Stimulated activated effector memory CD8-positive, alpha-beta T cell treated with anti-CD3 and anti-CD28 coated beads, Interleukin-12 subunit alpha, Interleukin-12 subunit beta, amount 100 ng/mL, for 72 hours (primary cell): Measurements from ENCODE around the gene SENP1.
"Not testable (repeated sequence)": the region's sequence is repeated elsewhere in the genome, so short reads cannot be mapped to it uniquely, and the experiment has no call there.

ENCODE experiments used
- ATAC-seq: fragments of 150-1000 bp; cut with Tn5 transposase; 2 replicates; pipeline ENCODE4 v1.10.0; 2021
- DNase-seq, 2 donors: peaks; one replicate each; pipeline ENCODE4 v3.0.0; 2021 to 2022; ENCODE audit warnings: low spot score in 2 of 2
- H3K27ac Mint-ChIP-seq: one replicate; pipeline ENCODE4 v1.8.0; 2022; ENCODE audit warnings: mild to moderate bottlenecking, mixed read lengths
- H3K36me3 Mint-ChIP-seq: one replicate; pipeline ENCODE4 v1.8.0; 2022; ENCODE audit warnings: mild to moderate bottlenecking, mixed read lengths
- H3K4me1 Mint-ChIP-seq: one replicate; pipeline ENCODE4 v1.8.0; 2022; ENCODE audit warnings: mixed read lengths
- H3K4me3 Mint-ChIP-seq: one replicate; pipeline ENCODE4 v1.8.0; 2022; ENCODE audit warnings: mild to moderate bottlenecking, mixed read lengths
- H3K9me3 Mint-ChIP-seq: one replicate; pipeline ENCODE4 v1.8.0; 2022; ENCODE audit warnings: mixed read lengths

Gene SENP1

GRCh38 chr12:48105867-48106680 lies at the start of gene SENP1:
TSS of gene SENP1 (minus strand) at chr12:48106079. CDS start at chr12:48101472, 4,607 bp downstream.
- no peaks in the 10 kb centered on the region for H3K9me3 Mint-ChIP-seq
- H3K4me1 Mint-ChIP-seq: peaks cover 41% of the 10 kb centered on the region
- ATAC-seq (peak; percentile 90), DNase-seq (peak; percentile 79 to 97)
- H3K27ac Mint-ChIP-seq: peak within 1 kb of the TSS; percentile 97
- H3K36me3 Mint-ChIP-seq: peaks cover 18% of the 10 kb centered on the region
- peak within 1 kb of the TSS; percentile 84 for H3K4me3 Mint-ChIP-seq

DNA sequence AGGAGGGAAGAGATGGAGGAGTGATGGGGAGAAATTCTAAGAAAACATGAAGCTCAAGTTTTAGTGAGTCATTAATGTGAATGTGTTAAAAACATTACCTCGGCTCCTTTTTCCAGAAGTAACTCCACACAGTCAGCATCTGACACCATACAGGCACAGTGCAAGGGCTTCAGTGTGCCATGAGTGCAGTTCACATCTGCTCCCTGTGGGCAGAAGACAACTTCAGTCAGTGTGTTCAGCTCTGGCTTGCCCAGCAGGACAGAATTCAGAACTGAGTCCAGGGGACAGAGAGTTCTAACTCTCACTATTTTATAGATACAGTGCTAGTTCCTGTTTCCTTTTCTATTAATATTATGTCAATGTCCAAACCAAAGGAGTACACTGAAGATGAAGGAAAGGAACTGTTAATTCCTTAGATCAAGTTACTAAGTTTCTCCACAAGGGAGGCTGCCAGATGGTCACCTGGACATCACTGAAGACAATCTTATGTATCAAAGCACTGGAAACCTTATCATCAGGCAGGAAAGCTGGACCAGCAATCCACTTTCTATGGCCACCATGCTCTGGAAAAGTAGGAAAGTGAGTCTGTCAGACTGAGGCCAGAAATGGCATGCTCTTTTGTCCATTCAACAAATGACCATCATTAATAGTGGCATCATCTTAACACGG lies 45.4 kb upstream of the SENP1 start:
- H3K27ac Mint-ChIP-seq: no peak overlapping the region
- H3K4me1 Mint-ChIP-seq: peaks cover 15% of the 10 kb centered on the region
- no peak overlapping the region for H3K4me3 Mint-ChIP-seq
- no peaks in the 10 kb centered on the region for H3K9me3 Mint-ChIP-seq
- ATAC-seq (peak; percentile 52), DNase-seq (no peak)
- H3K36me3 Mint-ChIP-seq: peaks cover 86% of the 10 kb centered on the region

DNA sequence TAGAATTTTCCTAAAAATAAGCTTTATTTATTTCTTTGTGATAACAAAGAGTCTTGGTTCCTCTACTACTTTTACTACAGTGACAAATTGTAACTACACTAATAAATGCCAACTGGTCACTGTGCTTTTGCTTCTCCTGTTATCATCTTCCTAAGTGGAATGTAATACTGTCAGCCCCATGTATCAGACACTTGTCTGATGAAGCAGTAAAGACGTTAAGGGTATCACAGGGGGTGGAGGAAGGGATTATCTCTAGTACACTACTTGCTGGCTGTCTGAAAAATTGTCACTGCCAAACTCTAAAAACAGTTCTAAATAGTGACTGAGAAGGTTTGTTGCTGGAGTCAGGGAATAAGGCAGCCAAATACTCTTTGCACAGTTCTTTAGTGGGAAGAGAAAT lies 40.1 kb upstream of the SENP1 start:
- Mint-ChIP-seq H3K9me3 (no peaks in the 10 kb centered on the region), H3K4me1 (no peaks in the 10 kb centered on the region), H3K4me3 (no peak overlapping the region), H3K36me3 (peaks cover 80% of the 10 kb centered on the region), H3K27ac (no peak overlapping the region)
- no peak for ATAC-seq
- no peak for DNase-seq

GRCh38 chr12:48143898-48144297 lies 38.0 kb upstream of the SENP1 start:
- Mint-ChIP-seq H3K27ac (no peak overlapping the region), H3K4me3 (no peak overlapping the region), H3K4me1 (no peaks in the 10 kb centered on the region), H3K9me3 (no peaks in the 10 kb centered on the region), H3K36me3 (peaks cover 64% of the 10 kb centered on the region)
- ATAC-seq (no peak), DNase-seq (no peak)

DNA sequence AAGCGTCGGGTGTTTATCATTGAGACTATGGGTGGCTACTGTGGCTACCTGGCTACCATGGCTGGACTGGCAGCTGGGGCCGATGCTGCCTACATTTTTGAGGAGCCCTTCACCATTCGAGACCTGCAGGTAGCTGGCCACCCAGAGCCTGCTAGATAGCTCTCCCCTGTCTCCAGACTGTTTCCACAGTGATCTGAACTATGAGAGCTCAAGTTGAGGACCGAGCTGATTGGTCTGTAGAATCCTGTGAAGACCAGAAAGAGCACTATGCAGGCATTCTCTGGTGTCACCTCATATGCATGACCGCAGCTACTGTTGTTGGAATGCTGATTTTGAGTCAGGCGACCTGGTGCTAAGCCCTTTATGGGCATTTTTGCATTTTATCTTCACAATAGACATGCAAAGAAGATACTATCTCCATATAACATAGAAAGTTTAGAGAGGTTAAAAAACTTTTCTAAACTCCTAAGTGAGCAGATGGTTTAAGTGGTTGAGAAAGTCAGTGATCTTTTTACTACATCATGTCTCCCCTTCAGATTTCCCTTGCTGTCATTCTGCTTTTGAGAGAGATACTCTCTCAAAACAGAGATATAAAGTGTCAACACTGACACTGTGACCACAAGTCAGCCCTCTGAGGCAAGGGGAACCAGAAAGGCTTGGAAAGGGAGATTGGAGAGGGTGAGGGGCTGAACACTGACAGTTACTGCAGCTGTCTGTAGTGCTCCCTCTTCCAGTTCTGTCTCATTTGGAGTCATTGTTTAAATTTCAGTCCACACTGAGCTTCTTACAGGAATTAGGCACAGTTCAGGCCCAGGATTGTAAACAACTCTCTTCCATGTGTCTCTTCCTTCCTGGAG lies 37.2 kb upstream of the SENP1 start:
- DNase-seq (no peak), ATAC-seq (no peak)
- peaks cover 57% of the 10 kb centered on the region for H3K36me3 Mint-ChIP-seq
- no peak overlapping the region for H3K27ac Mint-ChIP-seq
- no peaks in the 10 kb centered on the region for H3K4me1 Mint-ChIP-seq
- H3K9me3 Mint-ChIP-seq: no peaks in the 10 kb centered on the region
- H3K4me3 Mint-ChIP-seq: no peak overlapping the region

- peaks cover 21% of the 10 kb centered on the region for H3K36me3 Mint-ChIP-seq
- H3K27ac Mint-ChIP-seq: no peak overlapping the region
- no peaks in the 10 kb centered on the region for H3K9me3 Mint-ChIP-seq
- DNase-seq (no peak), ATAC-seq (no peak)
- no peaks in the 10 kb centered on the region for H3K4me1 Mint-ChIP-seq
- H3K4me3 Mint-ChIP-seq: no peak overlapping the region
These were observed 29.1 kb upstream of the SENP1 start for GRCh38 chr12:48135027-48135426.

DNA sequence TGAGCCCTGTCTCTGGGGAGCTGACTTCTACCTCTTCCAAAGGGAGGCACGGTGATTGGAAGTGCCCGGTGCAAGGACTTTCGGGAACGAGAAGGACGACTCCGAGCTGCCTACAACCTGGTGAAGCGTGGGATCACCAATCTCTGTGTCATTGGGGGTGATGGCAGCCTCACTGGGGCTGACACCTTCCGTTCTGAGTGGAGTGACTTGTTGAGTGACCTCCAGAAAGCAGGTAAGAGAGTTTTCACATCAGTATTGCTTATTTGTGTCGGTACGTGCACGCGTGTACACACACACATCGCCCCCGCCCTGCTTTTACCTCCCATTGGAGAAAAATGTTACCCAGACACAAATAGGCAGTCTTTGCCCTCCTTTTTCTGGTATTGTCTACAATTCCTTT lies 26.9 kb upstream of the SENP1 start:
- ATAC-seq (no peak), DNase-seq (no peak)
- Mint-ChIP-seq H3K27ac (no peak overlapping the region), H3K9me3 (no peaks in the 10 kb centered on the region), H3K4me3 (no peak overlapping the region), H3K36me3 (peaks cover 16% of the 10 kb centered on the region), H3K4me1 (no peaks in the 10 kb centered on the region)

DNA sequence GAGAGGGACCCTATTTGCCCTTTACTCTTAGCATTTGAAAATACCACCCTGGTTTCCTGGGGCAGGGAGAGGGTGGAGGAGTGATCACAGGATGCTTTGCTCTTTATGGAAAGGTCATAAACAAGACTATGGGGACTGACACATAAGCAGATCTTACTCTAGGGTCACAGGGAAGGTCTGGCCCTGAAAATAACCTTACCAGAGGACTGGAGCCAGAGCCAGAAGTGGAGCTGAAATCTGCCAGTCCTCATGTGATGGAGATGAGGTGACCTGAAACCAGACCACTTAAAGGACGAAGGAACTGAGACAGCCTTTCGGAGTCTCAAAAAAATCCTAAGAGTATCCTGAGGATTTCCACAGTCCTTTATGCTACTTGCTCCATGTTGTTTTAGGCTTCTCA lies 25.6 kb upstream of the SENP1 start:
- Mint-ChIP-seq H3K27ac (no peak overlapping the region), H3K4me3 (no peak overlapping the region), H3K36me3 (peaks cover 16% of the 10 kb centered on the region), H3K9me3 (no peaks in the 10 kb centered on the region), H3K4me1 (no peaks in the 10 kb centered on the region)
- no peak for DNase-seq
- no peak for ATAC-seq

- H3K4me1 Mint-ChIP-seq: no peaks in the 10 kb centered on the region
- no peak for DNase-seq
- H3K4me3 Mint-ChIP-seq: no peak overlapping the region
- H3K27ac Mint-ChIP-seq: no peak overlapping the region
- ATAC-seq: no peak
- no peaks in the 10 kb centered on the region for H3K9me3 Mint-ChIP-seq
- H3K36me3 Mint-ChIP-seq: peaks cover 12% of the 10 kb centered on the region
These were observed 23.5 kb upstream of the SENP1 start for GRCh38 chr12:48129376-48129775.

GRCh38 chr12:48128800-48129199 lies 22.9 kb upstream of the SENP1 start:
- H3K4me3 Mint-ChIP-seq: no peak overlapping the region
- no peak for DNase-seq
- ATAC-seq: no peak
- H3K36me3 Mint-ChIP-seq: peaks cover 12% of the 10 kb centered on the region
- no peak overlapping the region for H3K27ac Mint-ChIP-seq
- H3K4me1 Mint-ChIP-seq: no peaks in the 10 kb centered on the region
- no peaks in the 10 kb centered on the region for H3K9me3 Mint-ChIP-seq

DNA sequence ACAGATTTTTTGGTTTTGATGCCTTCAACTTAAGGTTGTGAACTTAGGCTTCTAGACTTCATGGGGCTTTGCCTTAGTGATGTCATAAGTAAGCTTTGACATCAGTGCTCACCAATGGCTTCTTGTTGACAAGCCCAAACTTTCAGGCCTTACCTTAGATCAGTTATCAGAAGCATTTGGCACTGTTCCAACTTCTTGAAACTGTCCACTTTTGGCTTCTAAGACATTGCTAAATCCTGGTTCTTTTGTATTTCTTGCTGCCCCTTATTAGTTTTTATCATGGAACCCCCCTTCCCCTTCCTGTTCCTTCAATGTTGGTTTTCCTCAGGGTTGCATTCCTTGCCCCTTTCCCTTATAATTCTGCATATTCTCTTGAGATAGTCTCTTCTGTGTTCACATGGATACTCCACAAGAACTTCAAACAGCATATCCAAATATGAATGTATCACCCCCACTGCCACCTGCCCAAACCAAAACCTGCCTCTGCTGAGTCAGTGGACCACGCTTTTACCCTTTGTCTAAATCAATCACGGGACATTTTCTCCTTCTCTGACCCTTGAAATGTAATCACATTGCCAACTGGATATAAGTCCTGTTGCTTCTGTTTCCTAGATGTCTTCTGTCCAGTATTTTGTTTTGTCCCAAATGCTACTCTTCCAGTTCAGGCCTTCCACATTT lies 21.2 kb upstream of the SENP1 start:
- Mint-ChIP-seq H3K9me3 (no peaks in the 10 kb centered on the region), H3K4me3 (no peak overlapping the region), H3K27ac (peak overlapping the region; percentile 18), H3K4me1 (no peaks in the 10 kb centered on the region), H3K36me3 (peaks cover 19% of the 10 kb centered on the region)
- no peak for ATAC-seq
- DNase-seq: no peak

GRCh38 chr12:48125985-48126384 lies 20.1 kb upstream of the SENP1 start:
- DNase-seq (no peak), ATAC-seq (no peak)
- Mint-ChIP-seq H3K4me1 (no peaks in the 10 kb centered on the region), H3K9me3 (no peaks in the 10 kb centered on the region), H3K36me3 (peaks cover 19% of the 10 kb centered on the region), H3K4me3 (no peak overlapping the region), H3K27ac (no peak overlapping the region)

GRCh38 chr12:48125542-48125941 lies 19.7 kb upstream of the SENP1 start:
- not testable (repeated sequence) for DNase-seq, H3K4me1 Mint-ChIP-seq, H3K9me3 Mint-ChIP-seq, H3K4me3 Mint-ChIP-seq, H3K27ac Mint-ChIP-seq, ATAC-seq
- peaks cover 18% of the 10 kb centered on the region for H3K36me3 Mint-ChIP-seq

- Mint-ChIP-seq H3K27ac (no peak overlapping the region), H3K4me1 (peaks cover 7% of the 10 kb centered on the region), H3K4me3 (no peak overlapping the region), H3K9me3 (no peaks in the 10 kb centered on the region), H3K36me3 (peaks cover 12% of the 10 kb centered on the region)
- DNase-seq (no peak), ATAC-seq (no peak)
These were observed 17.3 kb upstream of the SENP1 start for GRCh38 chr12:48123169-48123568.
